MM.1S (cell line): ENCODE data around the gene MICU1.
"Not testable (repeated sequence)": the region's sequence is repeated elsewhere in the genome, so short reads cannot be mapped to it uniquely, and the experiment has no call there.

Experiments used
- DNase-seq: peaks from one replicate; pipeline ENCODE4 v3.0.0-alpha.2; 2015
- H2AFZ ChIP-seq: fragments of 300-600 bp; sonication (generic); 2 replicates; pipeline ENCODE4 v1.6.0; 2016; ENCODE audit warnings: antibody characterized with exemption, low read length
- H3F3A ChIP-seq: fragments of 300-600 bp; sonication (generic); 2 replicates; pipeline ENCODE4 v1.6.1; 2016; ENCODE audit warnings: mild to moderate bottlenecking, antibody characterized with exemption, low read length, moderate library complexity, mixed read lengths; ENCODE audit not compliant: insufficient read depth
- H3K27ac ChIP-seq: fragments of 300-600 bp; sonication (generic); 2 replicates; pipeline ENCODE4 v1.5.1; 2016; ENCODE audit warnings: mild to moderate bottlenecking, low read length
- H3K27me3 ChIP-seq: fragments of 300-600 bp; sonication (generic); replicated peaks from 2 replicates; pipeline ENCODE4 v1.6.0; 2016; ENCODE audit warnings: low read length; ENCODE audit not compliant: insufficient read depth
- H3K36me3 ChIP-seq: fragments of 300-600 bp; sonication (generic); replicated peaks from 2 replicates; pipeline ENCODE4 v1.6.1; 2016; ENCODE audit warnings: mild to moderate bottlenecking, low read length, mixed read lengths; ENCODE audit not compliant: insufficient read depth
- H3K4me1 ChIP-seq: fragments of 300-600 bp; sonication (generic); 2 replicates; pipeline ENCODE4 v1.6.1; 2016; ENCODE audit warnings: low read length, mixed read lengths
- H3K4me2 ChIP-seq: fragments of 300-600 bp; sonication (generic); 2 replicates; pipeline ENCODE4 v1.6.0; 2016; ENCODE audit warnings: low read depth, low read length
- H3K4me3 ChIP-seq: fragments of 300-600 bp; sonication (generic); 2 replicates; pipeline ENCODE4 v1.5.1; 2016; ENCODE audit warnings: low read length, mixed read lengths
- H3K79me2 ChIP-seq: fragments of 300-600 bp; sonication (generic); 2 replicates; pipeline ENCODE4 v1.6.1; 2016; ENCODE audit warnings: mixed run types, low read length, mixed read lengths
- H3K9ac ChIP-seq: fragments of 300-600 bp; sonication (generic); 2 replicates; pipeline ENCODE4 v1.6.1; 2016; ENCODE audit warnings: low read length, mixed read lengths
- H3K9me2 ChIP-seq: fragments of 300-600 bp; sonication (generic); replicated peaks from 2 replicates; pipeline ENCODE4 v1.6.1; 2016; ENCODE audit warnings: mild to moderate bottlenecking, low read length, mixed read lengths; ENCODE audit not compliant: insufficient read depth
- H3K9me3 ChIP-seq: fragments of 300-600 bp; sonication (generic); replicated peaks from 2 replicates; pipeline ENCODE4 v1.6.1; 2016; ENCODE audit warnings: mild to moderate bottlenecking, low read length, mixed read lengths; ENCODE audit not compliant: insufficient read depth
- H4K20me1 ChIP-seq: fragments of 300-600 bp; sonication (generic); 2 replicates; pipeline ENCODE4 v1.6.1; 2016; ENCODE audit warnings: mild to moderate bottlenecking, low read length, moderate library complexity, mixed read lengths; ENCODE audit not compliant: insufficient read depth
- EZH2 ChIP-seq: fragments of 300-600 bp; sonication (generic); optimal IDR thresholded peaks from 2 replicates; pipeline ENCODE3; 2017; ENCODE audit warnings: low read depth, mild to moderate bottlenecking, antibody characterized with exemption, low read length, mixed read lengths
- EZH2phosphoT487 ChIP-seq: fragments of 300-600 bp; sonication (generic); IDR thresholded peaks from 2 replicates; pipeline ENCODE4 v1.6.1; 2018; ENCODE audit warnings: antibody characterized with exemption, low read length
- TF ChIP-seq, protein P1 (sequence below): fragments of 300-600 bp; sonication (generic); IDR thresholded peaks from 2 replicates; pipeline ENCODE4 v1.5.1; 2016; ENCODE audit warnings: antibody characterized with exemption, low read length, mixed read lengths

The MICU1 gene

DNA sequence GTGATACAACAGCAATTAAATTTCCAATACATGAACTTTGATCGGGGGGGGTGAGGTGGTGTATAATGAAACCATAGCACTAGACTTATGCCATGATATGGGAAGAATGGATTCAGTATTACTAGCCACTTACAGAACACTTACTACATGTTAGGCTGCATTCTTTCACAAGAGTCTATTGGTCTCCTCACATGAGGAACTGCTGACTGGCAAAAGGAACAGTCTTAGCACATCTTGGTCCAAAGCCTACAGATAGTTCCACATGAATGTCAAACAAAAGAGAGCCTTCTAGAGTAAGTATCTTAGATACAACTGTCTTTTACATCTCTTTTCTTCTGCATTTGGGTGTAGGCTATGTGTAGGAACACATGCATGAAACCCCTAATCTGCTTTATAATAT is 155.2 kb downstream of the MICU1 start:
- no peak for DNase-seq
- no peak overlapping the region for H3K4me2 ChIP-seq

DNA sequence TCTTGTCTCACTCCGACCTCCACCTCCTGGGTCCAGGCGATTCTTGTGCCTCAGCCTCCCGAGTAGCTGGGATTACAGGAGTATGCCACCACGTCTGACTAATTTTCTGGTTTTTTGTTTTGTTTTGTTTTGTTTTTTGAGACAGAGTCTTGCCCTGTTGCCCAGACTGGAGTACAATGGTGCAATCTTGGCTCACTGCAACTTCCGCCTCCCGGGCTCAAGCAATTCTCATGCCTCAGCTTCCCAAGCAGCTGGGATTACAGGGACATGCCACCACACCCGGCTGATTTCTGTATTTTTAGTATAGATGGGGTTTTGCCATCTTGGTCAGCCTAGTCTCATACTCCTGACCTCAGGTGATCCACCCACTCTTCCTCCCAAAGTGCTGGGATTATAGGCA is 158.8 kb downstream of the MICU1 start:
- not testable (repeated sequence) for H3K79me2 ChIP-seq, H3K9ac ChIP-seq, H2AFZ ChIP-seq, H4K20me1 ChIP-seq, H3K4me1 ChIP-seq, DNase-seq, H3K36me3 ChIP-seq, H3K4me3 ChIP-seq, H3F3A ChIP-seq, H3K27me3 ChIP-seq, H3K27ac ChIP-seq, H3K4me2 ChIP-seq, H3K9me2 ChIP-seq, H3K9me3 ChIP-seq

More for the DNA sequence above, 155.2 kb downstream of the MICU1 start:
- H3K9ac ChIP-seq = no peak overlapping the region
- H3K36me3 ChIP-seq = no peaks in the 10 kb centered on the region
- H3K9me3 ChIP-seq = no peaks in the 10 kb centered on the region
- H3K79me2 ChIP-seq = no peaks in the 10 kb centered on the region
- H4K20me1 ChIP-seq = no peaks in the 10 kb centered on the region
- no peak overlapping the region for H3K27ac ChIP-seq
- no peaks in the 10 kb centered on the region for H3K4me1 ChIP-seq
- TF ChIP-seq EZH2 (no peak), EZH2phosphoT487 (no peak)
- TF ChIP-seq, protein P1, sequence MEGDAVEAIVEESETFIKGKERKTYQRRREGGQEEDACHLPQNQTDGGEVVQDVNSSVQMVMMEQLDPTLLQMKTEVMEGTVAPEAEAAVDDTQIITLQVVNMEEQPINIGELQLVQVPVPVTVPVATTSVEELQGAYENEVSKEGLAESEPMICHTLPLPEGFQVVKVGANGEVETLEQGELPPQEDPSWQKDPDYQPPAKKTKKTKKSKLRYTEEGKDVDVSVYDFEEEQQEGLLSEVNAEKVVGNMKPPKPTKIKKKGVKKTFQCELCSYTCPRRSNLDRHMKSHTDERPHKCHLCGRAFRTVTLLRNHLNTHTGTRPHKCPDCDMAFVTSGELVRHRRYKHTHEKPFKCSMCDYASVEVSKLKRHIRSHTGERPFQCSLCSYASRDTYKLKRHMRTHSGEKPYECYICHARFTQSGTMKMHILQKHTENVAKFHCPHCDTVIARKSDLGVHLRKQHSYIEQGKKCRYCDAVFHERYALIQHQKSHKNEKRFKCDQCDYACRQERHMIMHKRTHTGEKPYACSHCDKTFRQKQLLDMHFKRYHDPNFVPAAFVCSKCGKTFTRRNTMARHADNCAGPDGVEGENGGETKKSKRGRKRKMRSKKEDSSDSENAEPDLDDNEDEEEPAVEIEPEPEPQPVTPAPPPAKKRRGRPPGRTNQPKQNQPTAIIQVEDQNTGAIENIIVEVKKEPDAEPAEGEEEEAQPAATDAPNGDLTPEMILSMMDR = no peak
- no peaks in the 10 kb centered on the region for H3K9me2 ChIP-seq
- H3K4me3 ChIP-seq = no peak overlapping the region
- H3F3A ChIP-seq = no peaks in the 10 kb centered on the region
- no peaks in the 10 kb centered on the region for H3K27me3 ChIP-seq
- H2AFZ ChIP-seq = no peak overlapping the region

DNA sequence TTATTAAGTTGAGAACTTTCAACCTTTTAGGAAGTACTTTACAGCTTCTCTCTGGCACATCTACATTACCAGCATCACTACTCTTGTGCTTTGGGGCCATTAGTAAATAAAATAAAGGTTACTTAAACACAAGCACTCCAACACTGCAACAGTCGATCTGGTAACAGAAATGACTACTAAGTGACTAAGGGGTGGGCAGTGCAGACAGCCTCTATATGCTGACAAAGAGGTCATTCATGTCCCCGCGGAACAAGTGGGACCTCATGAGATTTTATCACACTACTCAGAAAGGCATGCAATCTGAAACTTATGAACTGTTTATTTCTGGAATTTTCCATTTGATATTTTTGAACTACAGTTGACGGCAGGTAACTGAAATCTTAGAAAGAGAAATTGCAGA is 159.9 kb downstream of the MICU1 start:
- DNase-seq = no peak
- Histone ChIP-seq H3K4me2 (no peak overlapping the region), H2AFZ (no peak overlapping the region)

DNA sequence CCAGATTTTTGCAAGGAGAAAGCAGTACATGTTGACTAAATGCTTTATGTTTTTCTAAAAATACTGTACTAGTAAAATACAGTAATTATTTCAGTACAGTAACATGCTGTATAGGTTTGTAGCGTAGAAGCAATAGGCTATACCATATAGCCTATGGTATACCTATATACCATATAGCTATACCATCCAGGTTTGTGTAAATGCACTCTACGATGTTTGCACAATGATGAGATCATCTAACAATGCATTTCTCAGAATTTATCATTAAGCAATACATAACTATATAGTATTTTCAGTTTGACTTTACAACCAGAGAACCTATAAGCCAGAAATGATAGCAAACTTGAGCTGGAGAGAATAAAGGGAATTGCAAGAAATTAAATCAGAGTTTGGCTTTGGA is 161.4 kb downstream of the MICU1 start:
- Histone ChIP-seq H3F3A (no peaks in the 10 kb centered on the region), H3K36me3 (no peaks in the 10 kb centered on the region), H3K79me2 (no peaks in the 10 kb centered on the region), H3K4me1 (no peaks in the 10 kb centered on the region), H3K4me2 (no peak overlapping the region), H3K27me3 (no peaks in the 10 kb centered on the region), H4K20me1 (no peaks in the 10 kb centered on the region), H3K9ac (no peak overlapping the region), H3K9me2 (no peaks in the 10 kb centered on the region), H2AFZ (no peak overlapping the region), H3K4me3 (no peak overlapping the region), H3K27ac (no peak overlapping the region), H3K9me3 (no peaks in the 10 kb centered on the region)
- no peak for DNase-seq
- TF ChIP-seq, protein P1 = no peak
- TF ChIP-seq EZH2 (no peak), EZH2phosphoT487 (no peak)

More for the DNA sequence above, 159.9 kb downstream of the MICU1 start:
- Histone ChIP-seq H3K4me3 (no peak overlapping the region), H3K9me2 (no peaks in the 10 kb centered on the region), H3K9me3 (no peaks in the 10 kb centered on the region), H3F3A (no peaks in the 10 kb centered on the region), H3K36me3 (no peaks in the 10 kb centered on the region), H3K79me2 (no peaks in the 10 kb centered on the region), H3K27me3 (no peaks in the 10 kb centered on the region), H4K20me1 (no peaks in the 10 kb centered on the region), H3K4me1 (no peaks in the 10 kb centered on the region), H3K27ac (no peak overlapping the region), H3K9ac (no peak overlapping the region)
- TF ChIP-seq, protein P1 = no peak
- TF ChIP-seq EZH2 = no peak
